ENCODE measurements around the gene ERLIN1. TPM values are rescaled to one million over a fixed set of nuclear protein-coding genes. Genes with fewer than 3 reads are reported as not detected.
"Not testable (repeated sequence)": the region's sequence is repeated elsewhere in the genome, so short reads cannot be mapped to it uniquely, and the experiment has no call there.

The ERLIN1 gene
- total RNA-seq, 1 donor: 33.9 TPM

- no peak for DNase-seq (ENCODE audit: low read depth in 2 of 3, low spot score in 2 of 3)
These were observed 44.3 kb downstream of the ERLIN1 start for GRCh38 chr10:100141446-100142087.

- DNase-seq (ENCODE audit: low read depth in 2 of 3, low spot score in 2 of 3): no peak
These were observed 45.8 kb downstream of the ERLIN1 start for GRCh38 chr10:100140070-100140469.

- no peak for DNase-seq (ENCODE audit: low read depth in 2 of 3, low spot score in 2 of 3)
These were observed 46.8 kb downstream of the ERLIN1 start for GRCh38 chr10:100138921-100139496.

GRCh38 chr10:100135486-100135885, 50.3 kb downstream of the ERLIN1 start:
- no peak for DNase-seq (ENCODE audit: low read depth in 2 of 3, low spot score in 2 of 3)

GRCh38 chr10:100133801-100134200, 52.0 kb downstream of the ERLIN1 start:
- DNase-seq (ENCODE audit: low read depth in 2 of 3, low spot score in 2 of 3): no peak

- no peak for DNase-seq (ENCODE audit: low read depth in 2 of 3, low spot score in 2 of 3)
These were observed 53.4 kb downstream of the ERLIN1 start for GRCh38 chr10:100132427-100132826.

- DNase-seq (ENCODE audit: low read depth in 2 of 3, low spot score in 2 of 3): no peak
These were observed 54.3 kb downstream of the ERLIN1 start for GRCh38 chr10:100131571-100131970.

- no peak for DNase-seq (ENCODE audit: low read depth in 2 of 3, low spot score in 2 of 3)
These were observed 55.0 kb downstream of the ERLIN1 start for GRCh38 chr10:100130831-100131230.

- peak in 2 of 3 donors; percentile 33 to 58 for DNase-seq (ENCODE audit: low read depth in 2 of 3, low spot score in 2 of 3)
These were observed 56.4 kb downstream of the ERLIN1 start for GRCh38 chr10:100129424-100129823.

GRCh38 chr10:100128951-100129350, 56.9 kb downstream of the ERLIN1 start:
- no peak for DNase-seq (ENCODE audit: low read depth in 2 of 3, low spot score in 2 of 3)

GRCh38 chr10:100125335-100125734, 60.5 kb downstream of the ERLIN1 start:
- DNase-seq (ENCODE audit: low read depth in 2 of 3, low spot score in 2 of 3): not testable (repeated sequence)

GRCh38 chr10:100124097-100124496, 61.7 kb downstream of the ERLIN1 start:
- DNase-seq (ENCODE audit: low read depth in 2 of 3, low spot score in 2 of 3): no peak

GRCh38 chr10:100122780-100123179, 63.0 kb downstream of the ERLIN1 start:
- DNase-seq (ENCODE audit: low read depth in 2 of 3, low spot score in 2 of 3): no peak

- no peak for DNase-seq (ENCODE audit: low read depth in 2 of 3, low spot score in 2 of 3)
These were observed 65.3 kb downstream of the ERLIN1 start for GRCh38 chr10:100120550-100120949.

GRCh38 chr10:100119726-100120125, 66.1 kb downstream of the ERLIN1 start:
- no peak for DNase-seq (ENCODE audit: low read depth in 2 of 3, low spot score in 2 of 3)

GRCh38 chr10:100114976-100115770, 70.7 kb downstream of the ERLIN1 start:
- no peak for DNase-seq (ENCODE audit: low read depth in 2 of 3, low spot score in 2 of 3)

- no peak for DNase-seq (ENCODE audit: low read depth in 2 of 3, low spot score in 2 of 3)
These were observed 71.4 kb downstream of the ERLIN1 start for GRCh38 chr10:100114460-100114859.

- DNase-seq (ENCODE audit: low read depth in 2 of 3, low spot score in 2 of 3): no peak
These were observed 76.2 kb downstream of the ERLIN1 start for GRCh38 chr10:100109670-100110069.

GRCh38 chr10:100106865-100107264, 79.0 kb downstream of the ERLIN1 start:
- DNase-seq (ENCODE audit: low read depth in 2 of 3, low spot score in 2 of 3): no peak

- no peak for DNase-seq (ENCODE audit: low read depth in 2 of 3, low spot score in 2 of 3)
These were observed 81.5 kb downstream of the ERLIN1 start for GRCh38 chr10:100104300-100104699.

- no peak for DNase-seq (ENCODE audit: low read depth in 2 of 3, low spot score in 2 of 3)
These were observed 82.2 kb downstream of the ERLIN1 start for GRCh38 chr10:100103581-100103980.

Measured in hematopoietic multipotent progenitor cell (in vitro differentiated cells).